Tibial nerve (tissue), 4 donors: Measurements from ENCODE around the gene SUMF1. TPM values are rescaled to one million over a fixed set of nuclear protein-coding genes. Genes with fewer than 3 reads are reported as not detected.

ENCODE experiments used
- DNase-seq, 2 donors: peaks; one replicate each; pipeline ENCODE4 v3.0.0-alpha.2; 2019; ENCODE audit warnings: low spot score in 2 of 2
- H3K27ac ChIP-seq, 4 donors: fragments of 200-600 bp; sonication (generic) in 3 of 4; one replicate each; pipeline ENCODE4 v1.5.1; 2017 to 2019; ENCODE audit warnings: mild to moderate bottlenecking in 1 of 4
- H3K27me3 ChIP-seq, 2 donors: fragments of 200-600 bp; sonication (generic) in 1 of 2; one replicate each; pipeline versions ENCODE4 v1.5.1 to v1.6.0; 2017 to 2019
- H3K36me3 ChIP-seq, 3 donors: fragments of 200-600 bp; sonication (generic); one replicate each; pipeline ENCODE4 v1.5.1; 2018 to 2019
- H3K4me1 ChIP-seq, 4 donors: fragments of 200-600 bp; sonication (generic) in 3 of 4; one replicate each; pipeline ENCODE4 v1.5.1; 2017 to 2019
- H3K4me3 ChIP-seq, 4 donors: fragments of 200-600 bp; sonication (generic) in 3 of 4; one replicate each; pipeline ENCODE4 v1.5.1; 2017 to 2019; ENCODE audit warnings: mild to moderate bottlenecking in 1 of 4, moderate library complexity in 1 of 4
- H3K9me3 ChIP-seq, 4 donors: fragments of 200-600 bp; sonication (generic) in 3 of 4; one replicate each; pipeline ENCODE4 v1.5.1; 2017 to 2019
- EP300 ChIP-seq, 2 donors: sonication (generic); formaldehyde crosslinking; IDR thresholded peaks; one replicate each; pipeline ENCODE4 v1.6.1; 2017; ENCODE audit warnings: antibody characterized with exemption in 2 of 2, mild to moderate bottlenecking in 1 of 2
- POLR2A ChIP-seq, 2 donors: fragments of 450-650 bp; IDR thresholded peaks; one replicate each; pipeline ENCODE4 v1.6.1; 2017; ENCODE audit warnings: antibody characterized with exemption in 2 of 2, mild to moderate bottlenecking in 2 of 2, moderate library complexity in 2 of 2
- WGBS, 2 donors: methylation state at CpG; one replicate each; pipeline ENCODE4 v1.1.5; 2018; 5-methylcytosine and 5-hydroxymethylcytosine counted together
- total RNA-seq, 4 donors: library from RNA; depleted of rRNA; stranded (reverse); fragments of >200 nt; gene quantifications; one replicate each; pipeline ENCODE4 v1.1.0, GENCODE V29; 2016
- TF ChIP-seq, protein P1 (sequence below), 5 experiments: fragments of 200-600 bp in 3 of 5; fragments of 450-650 bp in 2 of 5; sonication (generic) in 3 of 5; IDR thresholded peaks; one replicate each; pipeline ENCODE4 v1.5.1; 2016 to 2019; ENCODE audit warnings: antibody characterized with exemption in 5 of 5, mild to moderate bottlenecking in 3 of 5, moderate library complexity in 2 of 5

The SUMF1 gene
- total RNA-seq, 4 donors from 2014 or later: 49.2 to 70.6 (median 63.8) TPM

DNA sequence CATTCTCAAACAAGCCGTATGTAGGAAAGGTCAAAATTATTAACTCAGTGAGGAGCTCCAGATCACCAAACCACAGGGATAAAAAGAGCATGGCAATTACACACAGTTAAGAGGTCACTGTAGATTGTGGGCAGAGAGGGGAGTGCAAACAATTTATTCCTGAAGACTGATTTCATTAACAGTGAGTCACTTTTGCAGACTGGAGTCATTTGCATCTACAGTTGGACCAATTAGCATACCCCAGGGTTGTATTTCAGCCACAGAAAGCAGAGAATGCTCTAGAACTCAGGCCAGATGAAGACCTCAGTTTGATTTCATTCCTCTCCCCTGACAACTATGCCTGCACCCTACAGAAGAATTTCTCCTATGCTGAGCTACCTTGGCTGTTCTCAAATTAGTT, 123.8 kb downstream of the SUMF1 start:
- Histone ChIP-seq H3K4me1 (peaks cover 0 to 37% (median 5%) of the 10 kb centered on the region in 4 donors), H3K27ac (peak overlapping the region in 2 of 4 donors; percentile 64 to 81), H3K4me3 (no peak overlapping the region), H3K9me3 (no peaks in the 10 kb centered on the region), H3K36me3 (no peaks in the 10 kb centered on the region), H3K27me3 (no peaks in the 10 kb centered on the region)
- 47 to 60% methylated on average over 1 of the region's 1 CpG for WGBS, 2 donors
- TF ChIP-seq POLR2A (IDR thresholded peaks at IDR 0.05) (no peak), EP300 (IDR thresholded peaks at IDR 0.05) (no peak)
- TF ChIP-seq, protein P1, sequence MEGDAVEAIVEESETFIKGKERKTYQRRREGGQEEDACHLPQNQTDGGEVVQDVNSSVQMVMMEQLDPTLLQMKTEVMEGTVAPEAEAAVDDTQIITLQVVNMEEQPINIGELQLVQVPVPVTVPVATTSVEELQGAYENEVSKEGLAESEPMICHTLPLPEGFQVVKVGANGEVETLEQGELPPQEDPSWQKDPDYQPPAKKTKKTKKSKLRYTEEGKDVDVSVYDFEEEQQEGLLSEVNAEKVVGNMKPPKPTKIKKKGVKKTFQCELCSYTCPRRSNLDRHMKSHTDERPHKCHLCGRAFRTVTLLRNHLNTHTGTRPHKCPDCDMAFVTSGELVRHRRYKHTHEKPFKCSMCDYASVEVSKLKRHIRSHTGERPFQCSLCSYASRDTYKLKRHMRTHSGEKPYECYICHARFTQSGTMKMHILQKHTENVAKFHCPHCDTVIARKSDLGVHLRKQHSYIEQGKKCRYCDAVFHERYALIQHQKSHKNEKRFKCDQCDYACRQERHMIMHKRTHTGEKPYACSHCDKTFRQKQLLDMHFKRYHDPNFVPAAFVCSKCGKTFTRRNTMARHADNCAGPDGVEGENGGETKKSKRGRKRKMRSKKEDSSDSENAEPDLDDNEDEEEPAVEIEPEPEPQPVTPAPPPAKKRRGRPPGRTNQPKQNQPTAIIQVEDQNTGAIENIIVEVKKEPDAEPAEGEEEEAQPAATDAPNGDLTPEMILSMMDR (IDR thresholded peaks at IDR 0.05): no peak
- DNase-seq: no peak

DNA sequence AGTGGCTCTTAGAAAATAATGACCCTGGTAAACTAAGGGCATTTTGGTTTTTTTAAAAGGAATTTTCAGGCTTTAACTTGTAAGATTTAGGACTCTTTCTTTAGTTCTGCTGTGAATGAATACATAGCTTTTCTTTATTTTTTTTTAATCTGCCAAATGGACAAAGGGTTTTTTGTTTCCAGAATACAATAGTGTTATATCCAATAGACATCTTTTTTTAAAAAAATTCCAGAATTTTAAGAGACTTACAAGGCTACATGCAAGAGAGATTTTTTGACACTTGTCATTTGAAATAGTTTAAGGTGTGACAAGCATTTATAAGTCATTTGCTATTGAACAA, 125.8 kb downstream of the SUMF1 start:
- peaks cover 0 to 45% (median 5%) of the 10 kb centered on the region in 4 donors for H3K4me1 ChIP-seq
- H3K9me3 ChIP-seq: no peaks in the 10 kb centered on the region
- no peak overlapping the region for H3K4me3 ChIP-seq
- no peaks in the 10 kb centered on the region for H3K27me3 ChIP-seq
- peak overlapping the region; percentile 33 to 81 (median 68) for H3K27ac ChIP-seq
- TF ChIP-seq EP300 (IDR thresholded peaks at IDR 0.05) (no peak), POLR2A (IDR thresholded peaks at IDR 0.05) (no peak)
- TF ChIP-seq, protein P1 (IDR thresholded peaks at IDR 0.05): no peak
- no peak for DNase-seq
- no peaks in the 10 kb centered on the region for H3K36me3 ChIP-seq

DNA sequence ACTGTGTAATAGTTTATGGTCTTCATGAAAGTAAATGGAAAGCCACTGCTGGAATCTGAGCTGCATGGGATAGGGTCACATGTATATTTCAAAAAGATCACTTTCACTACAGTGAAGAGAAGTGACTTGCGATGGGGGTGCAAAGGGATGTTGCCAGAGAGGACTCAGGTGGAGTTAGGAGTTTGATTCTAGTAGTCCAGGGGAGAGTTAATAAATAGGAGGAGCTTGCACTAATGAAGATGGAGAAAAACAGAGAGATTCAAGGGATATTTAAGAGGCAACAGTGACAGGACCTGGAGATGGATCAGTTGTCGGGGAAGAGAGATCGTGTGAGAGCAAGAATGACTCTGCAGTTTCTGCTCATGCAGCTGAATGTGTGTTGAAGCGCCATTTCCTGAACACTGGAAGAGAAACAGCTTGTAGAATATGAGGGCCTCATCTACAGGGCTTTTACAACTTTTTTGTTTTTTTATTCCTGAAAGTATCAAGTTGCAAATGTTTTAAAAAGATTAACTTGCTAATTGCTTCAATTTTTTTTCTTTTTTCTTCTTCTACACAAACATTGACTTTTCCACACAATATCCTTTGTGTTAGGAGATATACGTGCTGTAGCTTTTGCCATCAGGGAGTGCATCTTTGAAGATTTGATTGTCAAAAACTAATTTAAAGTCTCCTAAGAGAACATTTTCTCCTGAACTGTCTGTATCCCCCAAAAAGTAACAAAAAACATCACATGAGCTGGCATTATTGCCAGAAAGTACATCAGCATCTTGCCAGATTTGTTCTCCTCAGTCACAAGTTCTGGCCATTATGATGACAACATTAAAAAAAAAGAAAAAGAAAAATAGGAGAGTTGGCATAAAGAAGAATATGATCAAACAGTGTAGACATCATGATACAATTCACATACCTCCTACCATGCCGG, 126.4 kb downstream of the SUMF1 start:
- Histone ChIP-seq H3K36me3 (no peaks in the 10 kb centered on the region), H3K27me3 (no peaks in the 10 kb centered on the region), H3K4me1 (peaks cover 0 to 48% (median 5%) of the 10 kb centered on the region in 4 donors), H3K27ac (peak overlapping the region; percentile 36 to 81 (median 68)), H3K4me3 (no peak overlapping the region), H3K9me3 (no peaks in the 10 kb centered on the region)
- TF ChIP-seq EP300 (IDR thresholded peaks at IDR 0.05): peak; percentile 64 to 72
- TF ChIP-seq POLR2A (IDR thresholded peaks at IDR 0.05): no peak
- TF ChIP-seq, protein P1 (IDR thresholded peaks at IDR 0.05): no peak
- 46 to 49% methylated on average over 6 of the region's 6 CpGs for WGBS, 2 donors
- no peak for DNase-seq

DNA sequence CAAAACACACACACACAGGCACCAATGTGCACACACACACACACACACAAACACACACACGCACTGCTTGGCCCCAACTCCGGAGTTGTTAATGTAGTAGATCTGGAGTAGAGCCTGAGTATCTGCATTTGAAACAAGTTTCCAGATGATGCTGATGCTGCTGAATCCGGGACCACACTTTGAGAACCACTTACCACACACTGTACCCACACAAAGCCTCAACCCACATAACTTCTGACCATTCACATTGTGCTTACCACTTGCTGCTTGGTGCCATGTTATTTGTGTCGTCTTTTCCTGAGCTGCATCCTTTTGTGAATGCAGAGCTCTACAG, 127.0 kb downstream of the SUMF1 start:
- Histone ChIP-seq H3K4me1 (peaks cover 0 to 48% (median 5%) of the 10 kb centered on the region in 4 donors), H3K27ac (peak overlapping the region; percentile 36 to 81 (median 68)), H3K4me3 (no peak overlapping the region), H3K9me3 (no peaks in the 10 kb centered on the region), H3K36me3 (no peaks in the 10 kb centered on the region), H3K27me3 (no peaks in the 10 kb centered on the region)
- WGBS, 2 donors: 84 to 87% methylated on average over 4 of the region's 4 CpGs
- TF ChIP-seq, protein P1 (IDR thresholded peaks at IDR 0.05): no peak
- TF ChIP-seq POLR2A (IDR thresholded peaks at IDR 0.05): no peak
- TF ChIP-seq EP300 (IDR thresholded peaks at IDR 0.05): no peak
- no peak for DNase-seq

DNA sequence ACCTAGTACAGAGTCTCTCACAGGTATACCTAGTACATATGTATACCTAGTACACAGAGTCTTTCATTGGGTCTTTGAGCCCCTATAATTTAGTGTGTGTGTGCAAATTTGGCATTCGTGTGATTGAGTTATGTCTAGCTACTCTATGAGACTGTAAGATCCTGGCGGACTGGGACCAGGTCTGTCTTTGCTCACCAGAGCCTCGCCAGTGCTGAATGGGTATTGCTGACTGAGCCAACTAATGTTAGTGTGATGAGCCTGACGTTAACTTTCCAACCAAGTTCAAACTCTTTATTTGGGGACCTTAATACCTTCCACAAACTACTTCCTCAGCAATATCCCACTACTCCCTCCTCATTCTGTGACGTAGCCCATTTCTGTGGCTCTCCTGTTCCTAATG, 128.3 kb downstream of the SUMF1 start:
- peaks cover 0 to 48% (median 5%) of the 10 kb centered on the region in 4 donors for H3K4me1 ChIP-seq
- H3K4me3 ChIP-seq: no peak overlapping the region
- no peak for DNase-seq
- no peak overlapping the region for H3K27ac ChIP-seq
- 91 to 97% methylated on average over 5 of the region's 5 CpGs for WGBS, 2 donors
- no peaks in the 10 kb centered on the region for H3K27me3 ChIP-seq
- H3K9me3 ChIP-seq: no peaks in the 10 kb centered on the region
- no peak for TF ChIP-seq POLR2A (IDR thresholded peaks at IDR 0.05)
- no peak for TF ChIP-seq EP300 (IDR thresholded peaks at IDR 0.05)
- TF ChIP-seq, protein P1 (IDR thresholded peaks at IDR 0.05): no peak
- no peaks in the 10 kb centered on the region for H3K36me3 ChIP-seq
